ENCODE measurements around the gene C2CD4D.

- TF ChIP-seq CTCF (IDR thresholded peaks at IDR 0.05; ENCODE audit: low read length) (no peak), EZH2 (optimal IDR thresholded peaks at IDR 0.05; ENCODE audit: low read depth, low read length) (no peak)
Observed at GRCh38 chr1:151835596-151835995, 4.0 kb downstream of the C2CD4D start.

All from MM.1S (cell line).